HG03565 (cell line): Measurements from ENCODE around the gene PDE6A.

ENCODE experiments used
- ATAC-seq: cut with Tn5 transposase; IDR thresholded peaks from one replicate; pipeline ENCODE4 v1.9.1; 2021; ENCODE audit warnings: mild to moderate bottlenecking, moderate library complexity; ENCODE audit not compliant: unreplicated experiment

The PDE6A gene

GRCh38 chr5:149930749-149931574, 13.6 kb downstream of the PDE6A start:
- ATAC-seq = no peak

- no peak for ATAC-seq
Measured at GRCh38 chr5:149930043-149930748, 14.4 kb downstream of the PDE6A start.

GRCh38 chr5:149924486-149924885, 20.1 kb downstream of the PDE6A start:
- no peak for ATAC-seq

DNA sequence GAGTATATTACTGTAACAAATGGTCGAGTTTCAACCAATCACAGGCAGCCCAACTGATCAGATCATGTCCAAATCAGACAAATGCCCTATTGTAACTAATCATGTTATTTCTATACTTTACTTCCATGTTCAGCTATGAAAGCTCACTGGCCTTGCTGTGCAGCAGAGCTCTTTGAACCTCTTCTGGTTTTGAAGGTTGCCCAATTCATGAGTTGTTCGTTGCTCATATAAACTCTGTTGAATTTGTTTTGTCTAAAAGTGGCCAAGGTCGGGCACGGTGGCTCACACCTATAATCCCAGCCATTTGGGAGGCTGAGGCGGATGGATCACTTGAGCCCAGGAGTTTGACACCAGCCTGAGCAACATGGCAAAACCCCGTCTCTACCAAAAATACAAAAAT, 21.6 kb downstream of the PDE6A start:
- no peak for ATAC-seq

GRCh38 chr5:149921597-149921996, 23.0 kb downstream of the PDE6A start:
- ATAC-seq = no peak

- ATAC-seq = no peak
Measured at GRCh38 chr5:149917073-149917676, 27.4 kb downstream of the PDE6A start.

GRCh38 chr5:149916334-149917072, 28.1 kb downstream of the PDE6A start:
- ATAC-seq = no peak

- no peak for ATAC-seq
Measured at GRCh38 chr5:149915392-149916260, 29.0 kb downstream of the PDE6A start.

- ATAC-seq = no peak
Measured at GRCh38 chr5:149913436-149914419, 30.9 kb downstream of the PDE6A start.

- no peak for ATAC-seq
Measured at GRCh38 chr5:149912226-149912871, 32.2 kb downstream of the PDE6A start.

DNA sequence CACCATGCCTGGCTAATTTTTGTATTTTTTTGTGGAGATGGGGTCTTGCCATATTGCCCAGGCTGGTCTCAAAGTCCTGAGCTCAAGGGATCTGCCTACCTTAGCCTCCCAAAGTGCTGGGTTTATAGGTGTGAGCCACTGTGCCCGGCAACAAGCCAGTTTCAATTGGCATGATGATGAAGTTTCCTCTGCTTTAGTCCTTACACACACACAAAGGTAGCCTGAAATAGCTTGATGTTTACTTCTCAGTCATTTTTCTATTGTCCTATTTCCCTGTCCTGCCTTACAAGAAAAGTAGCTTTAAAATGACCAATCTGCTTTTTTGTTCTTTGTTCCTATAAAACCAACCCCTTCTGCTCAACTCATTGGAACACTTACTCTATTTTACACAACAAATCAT, 33.6 kb downstream of the PDE6A start:
- no peak for ATAC-seq

DNA sequence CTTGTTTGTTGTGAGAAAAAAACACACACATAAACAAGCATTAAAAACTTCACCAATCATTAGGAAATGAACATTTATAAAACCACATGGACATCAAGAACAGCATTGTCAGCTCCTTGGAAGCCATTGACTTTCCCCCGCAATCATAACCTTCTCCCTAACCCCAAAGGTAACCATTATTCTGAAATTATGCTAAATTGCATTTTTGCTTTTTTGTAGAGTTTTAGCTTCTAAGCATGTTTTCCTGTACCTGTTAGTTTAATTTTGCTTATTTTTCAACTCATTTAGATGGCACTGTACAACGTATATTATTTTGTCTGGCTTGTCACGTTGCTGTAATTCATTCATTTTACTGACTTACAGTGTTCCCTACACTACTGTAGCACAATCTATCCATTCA, 36.8 kb downstream of the PDE6A start:
- ATAC-seq = no peak

DNA sequence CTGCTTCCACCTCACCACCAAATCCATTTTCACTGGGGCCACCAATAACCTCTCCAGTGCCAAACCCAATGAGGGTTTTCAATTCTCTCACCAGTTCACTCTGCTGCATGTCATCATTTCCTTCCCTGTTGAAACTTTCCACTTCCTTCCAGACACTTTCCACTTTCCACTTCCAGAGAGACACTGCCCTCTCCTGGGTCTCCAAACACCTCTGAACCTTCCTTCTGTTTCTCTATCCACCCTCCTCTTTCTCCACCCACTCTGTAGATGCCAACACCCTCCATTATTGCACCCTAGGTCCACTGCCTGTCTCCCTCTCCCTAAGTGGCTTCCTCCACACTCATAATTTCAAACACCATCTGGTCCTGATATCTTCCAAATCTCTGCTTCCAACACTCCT, 39.6 kb downstream of the PDE6A start:
- ATAC-seq = no peak

- no peak for ATAC-seq
Measured at GRCh38 chr5:149904293-149904886, 40.2 kb downstream of the PDE6A start.

- ATAC-seq = no peak
Measured at GRCh38 chr5:149903404-149903803, 41.2 kb downstream of the PDE6A start.

GRCh38 chr5:149902177-149902576, 42.4 kb downstream of the PDE6A start:
- ATAC-seq = no peak

- ATAC-seq = no peak
Measured at GRCh38 chr5:149901511-149901910, 43.1 kb downstream of the PDE6A start.

DNA sequence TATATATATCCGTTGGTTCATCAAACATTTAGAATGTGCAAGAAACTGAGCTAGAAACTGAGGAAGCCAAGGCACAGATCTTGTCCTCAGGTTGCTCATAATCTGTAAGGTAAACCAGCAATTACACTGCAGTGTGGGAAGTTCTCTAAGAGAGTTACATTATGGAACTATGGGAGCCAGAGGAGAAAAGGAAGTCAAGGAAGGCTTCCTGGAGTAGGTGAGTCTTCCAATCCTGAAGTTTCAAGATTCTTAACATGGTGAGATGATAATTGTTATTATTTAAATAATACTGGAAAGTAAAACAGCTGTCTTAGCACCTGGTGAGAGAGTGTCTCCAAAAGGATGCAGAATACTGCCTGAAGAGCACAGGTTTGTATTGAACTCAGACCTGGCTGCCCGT, 44.2 kb downstream of the PDE6A start:
- no peak for ATAC-seq
